Occipital lobe (tissue), 2 donors: ENCODE results near the gene KIAA0586. TPM values are rescaled to one million over a fixed set of nuclear protein-coding genes. Genes with fewer than 3 reads are reported as not detected.
"Not testable (repeated sequence)": the region's sequence is repeated elsewhere in the genome, so short reads cannot be mapped to it uniquely, and the experiment has no call there.

Source experiments
- DNase-seq: peaks from one replicate; lab custom pipeline; 2025; lab: John Stamatoyannopoulos, UW
- total RNA-seq: library from RNA; depleted of rRNA; stranded (reverse); fragments of >200 nt; gene quantifications from one replicate; pipeline ENCODE4 v1.2.3, GENCODE V29; 2014

Gene KIAA0586
- 26.7 TPM for total RNA-seq

DNA sequence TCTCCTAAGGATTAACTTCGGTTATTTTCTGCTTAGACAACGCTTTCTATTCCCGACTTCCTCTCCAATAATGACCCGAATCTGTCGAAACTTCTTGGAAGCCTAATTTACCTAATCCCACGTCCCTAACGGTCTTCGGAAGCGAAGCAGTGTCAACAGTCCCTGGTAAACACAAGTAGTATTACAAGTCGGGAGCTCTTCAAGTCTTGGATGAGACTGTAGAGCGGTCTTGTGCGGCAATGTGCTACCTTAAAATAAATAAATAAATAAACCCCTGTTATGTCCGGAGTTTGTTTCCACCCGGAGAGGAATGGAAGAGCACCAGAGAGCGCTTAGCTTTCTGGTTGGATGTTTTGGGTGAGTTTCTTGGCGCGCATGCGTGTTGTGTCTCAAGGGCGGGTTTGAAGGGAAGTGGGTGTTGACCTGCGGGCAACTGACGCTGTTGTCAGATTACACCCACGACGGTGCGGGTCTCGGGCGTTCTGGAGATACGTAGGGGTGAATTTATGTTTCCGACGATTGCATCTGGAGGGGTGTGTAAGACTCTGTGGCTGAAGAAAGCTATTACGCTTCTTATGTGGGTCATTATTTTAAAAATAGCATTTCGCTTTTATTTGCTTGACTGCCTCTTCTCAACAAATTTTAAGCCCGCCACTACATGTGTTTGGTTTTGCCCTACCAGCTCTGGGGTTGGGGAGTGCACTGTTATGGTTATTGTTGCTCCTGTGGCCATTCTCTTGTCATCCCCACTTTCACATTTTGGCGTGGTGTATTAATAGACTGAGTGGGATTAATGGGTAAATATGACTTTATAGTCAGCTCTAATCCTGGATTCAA is at the start of gene KIAA0586, which contains the start of gene TIMM9:
TSS of gene KIAA0586 (plus strand) at position 439 of the 837 bp plus-strand sequence. CDS start 546 bp downstream, outside the sequence.
TSS of gene TIMM9 (minus strand) at position 251 of the 837 bp plus-strand sequence. CDS start 15,586 bp downstream, outside the sequence.
- DNase-seq, result peak; percentile 85

DNA sequence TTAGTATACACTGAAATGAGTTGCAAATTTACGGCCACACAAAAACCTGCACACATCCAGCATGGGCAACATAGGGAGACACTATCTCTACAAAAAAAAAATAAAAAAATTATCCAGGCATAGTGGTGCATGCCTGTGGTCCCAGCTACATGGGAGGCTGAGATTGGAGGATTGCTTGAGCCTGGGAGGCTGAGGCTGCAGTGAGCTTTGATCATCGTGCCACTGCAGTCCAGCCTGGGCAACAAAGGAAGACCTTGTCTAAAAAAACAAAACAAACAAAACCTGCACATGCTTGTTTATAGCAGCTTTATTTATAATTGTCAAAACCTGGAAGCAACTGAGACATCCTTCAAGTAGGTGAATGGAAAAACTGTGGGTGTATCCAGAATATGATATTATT is 36.7 kb upstream of the KIAA0586 start:
- DNase-seq, result no peak

DNA sequence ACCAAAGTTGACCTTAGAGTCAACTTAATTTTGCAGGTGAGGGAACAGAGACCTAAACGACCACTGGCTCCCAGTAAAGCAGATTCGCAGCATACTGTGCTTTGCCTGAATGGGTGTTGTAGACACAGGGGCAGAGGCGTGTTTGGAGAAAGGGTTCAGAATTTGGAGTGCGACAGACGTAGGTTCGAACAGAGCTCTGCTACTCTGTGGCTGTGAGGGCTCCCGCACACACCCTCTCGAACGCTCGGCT is 32.0 kb upstream of the KIAA0586 start:
- DNase-seq, result no peak

DNA sequence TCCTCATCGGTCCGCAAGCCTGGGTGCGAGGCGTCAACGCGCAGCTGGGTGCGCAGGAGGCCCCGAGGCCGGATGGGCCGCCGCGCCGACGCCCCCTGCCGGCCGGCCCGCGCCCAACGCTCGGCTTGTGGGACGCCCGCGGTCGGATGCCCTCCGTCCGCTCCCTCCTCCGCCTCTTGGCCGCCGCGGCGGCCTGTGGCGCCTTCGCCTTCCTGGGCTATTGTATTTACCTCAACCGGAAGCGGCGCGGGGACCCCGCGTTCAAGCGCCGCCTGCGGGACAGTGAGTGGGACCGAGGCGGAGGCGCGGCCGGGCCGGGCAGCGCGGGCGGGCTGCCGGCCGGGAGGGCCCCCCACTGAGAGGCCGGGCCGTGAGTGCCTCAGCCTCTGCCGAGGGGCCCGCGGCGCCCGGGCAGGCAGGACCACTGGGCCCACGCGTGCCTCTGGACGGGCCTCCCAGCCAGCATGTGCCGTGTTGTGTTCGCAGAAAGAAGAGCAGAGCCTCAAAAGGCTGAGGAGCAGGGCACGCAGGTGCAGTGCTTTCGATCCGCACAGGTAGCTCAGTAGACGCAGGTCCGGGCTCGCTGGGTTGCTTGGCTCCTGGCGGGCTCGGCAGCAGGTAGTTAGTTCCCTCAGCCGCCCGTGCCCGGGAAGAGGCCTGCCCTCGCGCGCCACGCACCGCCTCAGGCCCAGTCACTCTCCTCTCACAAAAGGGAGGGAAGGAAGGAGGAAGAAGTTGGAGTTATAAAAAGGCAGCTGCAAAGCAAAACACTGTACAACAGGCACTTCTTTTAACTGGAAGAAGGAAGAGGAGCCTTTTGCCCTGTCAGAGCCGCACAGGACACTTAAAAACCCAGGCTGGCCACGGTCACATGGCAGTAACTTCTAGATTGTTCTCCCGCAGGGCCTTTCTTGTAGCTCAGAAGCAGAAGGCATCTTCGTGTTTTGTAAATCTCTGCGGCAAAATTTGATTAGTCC is 31.4 kb upstream of the KIAA0586 start, which contains the start of gene TOMM20L:
TSS of gene TOMM20L (plus strand) at position 119 of the 977 bp plus-strand sequence. CDS start at position 147, 28 bp downstream.
- DNase-seq, result peak; percentile 14

DNA sequence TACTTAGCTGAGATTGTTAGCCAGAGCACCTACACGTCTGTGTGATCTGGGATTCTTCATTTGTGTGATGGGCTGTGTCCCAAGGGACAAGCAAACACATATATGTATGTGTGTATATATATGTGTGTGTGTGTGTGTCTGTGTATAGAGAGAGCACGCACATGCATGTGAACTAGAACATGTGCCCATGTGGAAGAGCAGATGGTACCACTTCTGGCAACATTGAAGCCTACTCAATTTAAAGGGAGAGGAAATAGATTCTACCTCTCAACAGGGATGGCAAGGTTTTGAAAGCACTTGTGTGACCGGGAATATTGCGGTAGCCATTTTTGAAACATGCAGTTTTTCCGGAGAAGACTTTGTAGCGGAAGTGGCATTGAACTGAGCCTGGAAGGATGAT is 30.4 kb upstream of the KIAA0586 start:
- no peak for DNase-seq

DNA sequence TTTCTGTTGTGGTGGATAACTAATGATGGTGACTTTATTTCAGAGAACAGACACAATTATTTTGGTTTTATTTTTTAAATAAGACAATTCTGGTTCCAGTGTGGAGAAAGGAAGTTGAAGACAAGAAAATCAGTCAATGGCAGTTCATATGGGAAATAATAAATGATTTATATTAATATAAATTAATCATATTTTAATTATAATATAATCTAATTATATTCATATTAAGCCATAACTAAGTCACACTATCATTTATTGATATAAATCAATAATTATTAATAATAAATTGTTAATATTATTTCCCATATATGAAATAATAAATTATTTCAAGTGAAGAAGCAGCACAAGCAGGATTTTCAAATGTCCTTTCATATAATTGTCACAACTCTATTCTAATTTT is 29.0 kb upstream of the KIAA0586 start:
- DNase-seq, result no peak

- no peak for DNase-seq
Observed at GRCh38 chr14:58398895-58399294, 28.6 kb upstream of the KIAA0586 start.

GRCh38 chr14:58401587-58401986 is 25.9 kb upstream of the KIAA0586 start:
- no peak for DNase-seq

- DNase-seq, result no peak
Observed at GRCh38 chr14:58408681-58409215, 18.8 kb upstream of the KIAA0586 start.

DNA sequence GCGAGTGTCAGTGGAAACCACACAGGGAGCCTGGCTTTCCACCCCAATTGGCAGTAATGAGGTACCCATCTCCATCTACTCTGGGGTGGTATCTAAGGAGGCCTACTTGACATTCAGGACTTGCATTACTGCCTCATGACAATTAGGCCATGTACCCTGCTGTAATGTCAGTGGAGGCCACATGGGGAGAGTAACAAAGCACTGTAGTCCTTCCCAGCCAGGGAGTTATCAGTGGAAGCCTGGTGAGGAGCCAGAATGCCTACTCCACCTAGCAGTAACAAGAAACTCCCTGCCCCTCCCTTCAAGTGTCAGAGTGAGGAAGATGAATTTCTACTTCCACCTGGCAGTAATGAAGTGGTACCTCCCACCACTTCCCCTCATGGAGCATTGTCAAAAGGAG is 12.7 kb upstream of the KIAA0586 start:
- DNase-seq, result no peak

DNA sequence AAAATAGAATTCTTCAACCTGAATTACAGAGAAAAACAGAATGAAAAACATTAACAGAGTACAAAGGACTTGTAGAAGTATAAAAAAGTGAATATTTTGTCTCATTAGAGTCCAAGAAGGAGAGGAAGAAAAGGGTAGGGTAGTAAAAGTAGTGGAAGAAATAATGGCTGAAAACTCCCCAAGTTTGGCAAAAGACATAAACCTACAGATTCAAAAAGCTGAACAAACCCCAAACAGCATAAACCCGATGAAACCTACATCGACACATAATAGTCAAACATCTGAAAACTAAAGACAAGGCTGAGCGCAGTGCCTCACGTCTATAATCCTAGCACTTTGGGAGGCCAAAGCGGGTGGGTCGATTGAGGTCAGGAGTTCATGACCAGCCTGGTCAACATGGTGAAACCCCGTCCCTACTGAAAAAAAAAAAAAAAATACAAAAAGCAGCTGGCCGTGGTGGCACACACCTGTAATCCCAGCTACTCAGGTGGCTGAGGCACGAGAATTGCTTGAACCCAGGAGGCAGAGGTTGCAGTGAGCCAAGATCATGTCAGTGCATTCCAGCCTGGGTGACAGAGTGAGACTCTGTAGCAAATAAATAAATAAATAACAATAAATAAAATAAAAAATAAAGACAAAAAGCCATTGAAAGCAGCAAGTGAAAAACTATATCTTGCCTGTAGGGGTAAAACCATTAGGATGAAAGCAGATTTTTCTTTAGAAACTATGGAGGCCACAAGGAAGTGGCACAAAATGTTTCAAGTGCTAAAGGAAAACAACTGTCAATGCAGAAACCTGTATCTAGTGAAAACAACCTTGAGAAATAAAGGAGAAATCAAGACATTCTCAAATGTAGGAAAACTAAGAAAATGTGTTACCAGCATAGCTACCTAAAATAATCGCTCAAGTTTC is 11.6 kb upstream of the KIAA0586 start:
- no peak for DNase-seq

DNA sequence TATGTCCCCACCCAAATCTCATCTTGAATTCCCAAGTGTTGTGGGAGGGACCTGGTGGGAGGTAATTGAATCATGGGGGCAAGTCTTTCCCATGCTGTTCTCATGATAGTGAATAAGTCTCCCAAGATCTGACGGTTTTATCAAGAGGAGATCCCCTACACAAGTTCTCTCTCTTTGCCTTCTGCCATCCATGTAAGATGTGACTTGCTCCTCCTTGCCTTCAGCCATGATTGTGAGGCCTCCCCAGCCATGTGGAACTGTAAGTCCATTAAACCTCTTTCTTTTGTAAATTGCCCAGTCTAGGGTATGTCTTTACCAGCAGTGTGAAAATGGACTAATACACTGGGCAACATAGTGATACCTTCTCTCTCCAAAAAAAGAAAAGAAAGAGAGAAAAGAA is 10.6 kb upstream of the KIAA0586 start:
- not testable (repeated sequence) for DNase-seq

- peak; percentile 40 for DNase-seq
Observed at GRCh38 chr14:58426670-58427280, 744 bp upstream of the KIAA0586 start.

- no peak for DNase-seq
Observed at GRCh38 chr14:58428118-58428683, 682 bp downstream of the KIAA0586 start.

GRCh38 chr14:58430156-58430555 is 2.6 kb downstream of the KIAA0586 start:
- no peak for DNase-seq

DNA sequence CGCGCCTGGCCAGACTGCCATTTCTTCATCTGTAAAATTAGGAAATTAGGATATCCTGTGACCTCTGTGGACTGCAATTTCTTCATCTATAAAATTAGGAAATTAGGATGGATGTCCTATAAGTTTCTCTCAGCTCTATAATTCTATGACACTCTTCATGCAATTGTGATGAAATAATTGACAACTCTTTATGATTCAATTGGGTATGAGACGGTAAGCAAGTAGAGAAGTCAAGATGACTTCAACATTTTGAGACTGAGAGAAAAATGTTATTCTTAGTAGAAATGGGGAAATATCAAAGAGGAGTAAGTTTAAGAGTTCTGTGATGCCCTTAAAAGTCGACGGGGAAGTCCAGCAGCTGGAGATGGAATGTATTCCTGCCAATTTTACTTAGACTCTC is 12.0 kb downstream of the KIAA0586 start:
- no peak for DNase-seq

GRCh38 chr14:58444627-58445026 is 17.1 kb downstream of the KIAA0586 start:
- no peak for DNase-seq

GRCh38 chr14:58455593-58456265 is 28.2 kb downstream of the KIAA0586 start:
- DNase-seq, result no peak

GRCh38 chr14:58460772-58461171 is 33.3 kb downstream of the KIAA0586 start:
- DNase-seq, result no peak
